CD4-positive, alpha-beta memory T cell (primary cell): ENCODE results near the gene FCN2. TPM values are rescaled to one million over a fixed set of nuclear protein-coding genes. Genes with fewer than 3 reads are reported as not detected.

Experiments used
- CTCF ChIA-PET: fragments of 350-600 bp; sonication (Branson Sonifier 250); formaldehyde crosslinking; loops from one replicate; lab custom pipeline; 2021; ENCODE audit warnings: inconsistent platforms; ENCODE audit not compliant: partially characterized antibody; lab: Charles Lee
- POLR2A ChIA-PET: fragments of 350-600 bp; sonication (Branson Sonifier 250); formaldehyde crosslinking; loops from one replicate; lab custom pipeline; 2021; ENCODE audit not compliant: partially characterized antibody; lab: Charles Lee
- DNase-seq, 5 donors: peaks; one replicate each; pipeline versions ENCODE4 v3.0.0 to v3.0.0-alpha.2; 2020 to 2022; ENCODE audit warnings: mixed read lengths in 1 of 5
- H3K27ac ChIP-seq: one replicate; pipeline ENCODE4 v1.7.0; 2013; ENCODE audit warnings: low read depth, low read length
- H3K27me3 ChIP-seq: 2 replicates; pipeline ENCODE4 v1.7.0; 2013; ENCODE audit warnings: mild to moderate bottlenecking, low read length, moderate library complexity; ENCODE audit not compliant: insufficient read depth
- H3K36me3 ChIP-seq: 2 replicates; pipeline ENCODE4 v1.7.0; 2013; ENCODE audit warnings: mild to moderate bottlenecking, low read length, moderate library complexity; ENCODE audit not compliant: insufficient read depth
- H3K4me1 ChIP-seq: 2 replicates; pipeline ENCODE4 v1.7.0; 2013; ENCODE audit warnings: mild to moderate bottlenecking, low read length, moderate library complexity; ENCODE audit not compliant: insufficient read depth
- H3K4me3 ChIP-seq, 2 donors: one replicate each; pipeline ENCODE4 v1.7.0; 2013; ENCODE audit warnings: low read length in 2 of 2, mild to moderate bottlenecking in 1 of 2
- H3K9me3 ChIP-seq, 2 donors: one replicate each; pipeline ENCODE4 v1.7.0; 2013; ENCODE audit warnings: low read length in 2 of 2, control low read depth in 1 of 2; ENCODE audit not compliant: control insufficient read depth in 1 of 2
- H3K27ac Mint-ChIP-seq, 7 donors: one replicate each; pipeline ENCODE4 v1.8.0; 2020 to 2021; ENCODE audit warnings: mixed read lengths in 7 of 7, mild to moderate bottlenecking in 6 of 7, inconsistent platforms in 3 of 7, moderate library complexity in 3 of 7
- H3K27me3 Mint-ChIP-seq, 2 donors: one replicate each; pipeline ENCODE4 v1.8.0; 2020 to 2021; ENCODE audit warnings: mixed read lengths in 2 of 2
- H3K36me3 Mint-ChIP-seq, 2 donors: one replicate each; pipeline ENCODE4 v1.8.0; 2020 to 2021; ENCODE audit warnings: mixed read lengths in 2 of 2, inconsistent platforms in 1 of 2, mild to moderate bottlenecking in 1 of 2
- H3K4me1 Mint-ChIP-seq, 4 donors: one replicate each; pipeline ENCODE4 v1.8.0; 2020 to 2021; ENCODE audit warnings: mixed read lengths in 4 of 4, mild to moderate bottlenecking in 1 of 4
- H3K4me3 Mint-ChIP-seq, 8 donors: one replicate each; pipeline ENCODE4 v1.8.0; 2020 to 2021; ENCODE audit warnings: mixed read lengths in 8 of 8, mild to moderate bottlenecking in 7 of 8, moderate library complexity in 6 of 8, inconsistent platforms in 3 of 8
- H3K9me3 Mint-ChIP-seq, 8 donors: one replicate each; pipeline ENCODE4 v1.8.0; 2020 to 2021; ENCODE audit warnings: mixed read lengths in 8 of 8, mild to moderate bottlenecking in 5 of 8, inconsistent platforms in 3 of 8, moderate library complexity in 1 of 8
- intact Hi-C: fragments of 100-400 bp; cut with micrococcal nuclease; formaldehyde crosslinking; loops from one replicate; pipeline ENCODE4 v1.15.1; 2023
- microRNA-seq: library from miRNA; unstranded; fragments of <30 nt; microRNA quantifications from one replicate; pipeline ENCODE4 v1.2.0, GENCODE V29; 2021; ENCODE audit warnings: borderline replicate concordance, borderline number of aligned reads, borderline microRNAs expressed, mixed read lengths
- polyA plus RNA-seq, 2 donors: library from polyadenylated mRNA; unstranded; fragments of 300-500 nt; fragmentation: Illumina TruSeq; gene quantifications; one replicate each; pipeline ENCODE4 v1.2.3, GENCODE V29; 2021
- total RNA-seq, 2 experiments: library from RNA; stranded (reverse); gene quantifications; one replicate each; pipeline ENCODE4 v1.2.3, GENCODE V29; 2021

Gene FCN2
- total and polyA plus RNA-seq, 4 experiments from 2014 or later: not detected

- intact Hi-C loops: no loop called here
- Histone ChIP-seq H3K9me3 (no peaks in the 10 kb centered on the region), H3K4me3 (no peak overlapping the region), H3K27ac (no peak overlapping the region), H3K36me3 (no peaks in the 10 kb centered on the region), H3K27me3 (no peaks in the 10 kb centered on the region), H3K4me1 (no peaks in the 10 kb centered on the region)
- Mint-ChIP-seq H3K27me3 (peaks cover 8 to 12% of the 10 kb centered on the region in 2 donors), H3K4me3 (no peak overlapping the region), H3K36me3 (no peaks in the 10 kb centered on the region), H3K4me1 (peaks cover 0 to 3% (median 0%) of the 10 kb centered on the region in 4 donors), H3K27ac (no peak overlapping the region), H3K9me3 (no peaks in the 10 kb centered on the region)
- DNase-seq: no peak
- POLR2A ChIA-PET: no interaction called here
- CTCF ChIA-PET: no interaction called here
Measured at GRCh38 chr9:134935056-134935640, 54.5 kb downstream of the FCN2 start.

- Mint-ChIP-seq H3K27me3 (peaks cover 5 to 12% of the 10 kb centered on the region in 2 donors), H3K9me3 (no peaks in the 10 kb centered on the region), H3K4me3 (no peak overlapping the region), H3K27ac (no peak overlapping the region), H3K4me1 (no peaks in the 10 kb centered on the region), H3K36me3 (no peaks in the 10 kb centered on the region)
- CTCF ChIA-PET: no interaction called here
- intact Hi-C loops: no loop called here
- H3K27ac ChIP-seq: no peak overlapping the region
- DNase-seq: no peak
- no peak overlapping the region for H3K4me3 ChIP-seq
- no peaks in the 10 kb centered on the region for H3K36me3 ChIP-seq
- H3K4me1 ChIP-seq: no peaks in the 10 kb centered on the region
- H3K27me3 ChIP-seq: no peaks in the 10 kb centered on the region
- H3K9me3 ChIP-seq: no peaks in the 10 kb centered on the region
- POLR2A ChIA-PET: no interaction called here
Measured at GRCh38 chr9:134935701-134936345, 55.2 kb downstream of the FCN2 start.

GRCh38 chr9:134936346-134937163, 55.9 kb downstream of the FCN2 start:
- Histone ChIP-seq H3K4me3 (no peak overlapping the region), H3K36me3 (no peaks in the 10 kb centered on the region), H3K9me3 (no peaks in the 10 kb centered on the region), H3K27me3 (no peaks in the 10 kb centered on the region), H3K4me1 (no peaks in the 10 kb centered on the region), H3K27ac (no peak overlapping the region)
- Mint-ChIP-seq H3K4me3 (no peak overlapping the region), H3K36me3 (no peaks in the 10 kb centered on the region), H3K9me3 (no peaks in the 10 kb centered on the region), H3K27me3 (peaks cover 7 to 8% of the 10 kb centered on the region in 2 donors), H3K27ac (no peak overlapping the region), H3K4me1 (no peaks in the 10 kb centered on the region)
- DNase-seq: no peak
- CTCF ChIA-PET: no interaction called here
- POLR2A ChIA-PET: no interaction called here
- intact Hi-C loops: no loop called here

Small RNA genes lying within 50 kb of the gene (microRNA-seq; reads per million reads assigned to microRNA genes)
- gene MIR3689A: not detected
- not detected for gene MIR3689B
- not detected for gene MIR3689C
- gene MIR3689D1: not detected
- gene MIR3689D2: not detected
- gene MIR3689E: not detected
- not detected for gene MIR3689F

Other genes starting within 250 kb of the FCN2 start
- gene COL5A1, start 239.0 kb upstream of the FCN2 start, total RNA-seq: 1 to 10 TPM; 1.5 to 1.6 TPM
- under 1 TPM in 1 of 2 donors, not detected in 1; 0.36 TPM for gene COL5A1, start 239.0 kb upstream of the FCN2 start, polyA plus RNA-seq
- gene FCN1, start 37.1 kb downstream of the FCN2 start, total RNA-seq: 1 to 10 TPM; 4.2 to 4.6 TPM
- gene FCN1, start 37.1 kb downstream of the FCN2 start, polyA plus RNA-seq: under 1 TPM; 0.48 to 0.88 TPM
- gene OLFM1, start 206.9 kb downstream of the FCN2 start, total RNA-seq: not detected
- gene OLFM1, start 206.9 kb downstream of the FCN2 start, polyA plus RNA-seq: not detected